DMS79 (cell line): ENCODE measurements around the gene MED12L.
"Not testable (repeated sequence)": the region's sequence is repeated elsewhere in the genome, so short reads cannot be mapped to it uniquely, and the experiment has no call there.

Source experiments
- DNase-seq: peaks from one replicate; lab custom pipeline; 2025; lab: John Stamatoyannopoulos, UW

MED12L gene

DNA sequence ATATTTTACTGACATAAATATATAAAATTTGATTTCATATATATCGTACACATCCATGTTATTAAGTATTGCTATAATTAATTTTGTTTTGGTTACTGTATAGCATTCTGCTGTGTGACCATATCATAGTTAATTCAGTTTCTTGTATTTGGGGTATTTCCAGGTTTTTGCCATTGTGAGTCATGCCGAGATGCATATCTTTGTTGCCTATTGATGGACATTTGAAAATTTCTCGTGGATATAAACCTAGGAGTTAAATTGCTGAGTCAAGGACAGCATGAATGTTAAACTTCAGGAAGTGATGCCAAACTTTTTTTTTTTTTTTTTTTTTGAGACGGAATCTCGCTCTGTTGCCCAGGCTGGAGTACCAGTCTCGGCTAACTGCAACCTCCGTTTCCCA lies 151.3 kb downstream of the MED12L start:
- DNase-seq: no peak

DNA sequence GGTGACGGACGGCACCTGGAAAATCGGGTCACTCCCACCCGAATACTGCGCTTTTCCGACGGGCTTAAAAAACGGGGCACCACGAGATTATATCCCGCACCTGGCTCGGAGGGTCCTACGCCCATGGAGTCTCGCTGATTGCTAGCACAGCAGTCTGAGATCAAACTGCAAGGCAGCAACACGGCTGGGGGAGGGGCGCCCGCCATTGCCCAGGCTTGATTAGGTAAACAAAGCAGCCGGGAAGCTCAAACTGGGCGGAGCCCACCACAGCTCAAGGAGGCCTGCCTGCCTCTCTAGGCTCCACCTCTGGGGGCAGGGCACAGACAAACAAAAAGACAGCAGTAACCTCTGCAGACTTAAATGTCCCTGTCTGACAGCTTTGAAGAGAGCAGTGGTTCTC lies 156.5 kb downstream of the MED12L start:
- DNase-seq: not testable (repeated sequence)

DNA sequence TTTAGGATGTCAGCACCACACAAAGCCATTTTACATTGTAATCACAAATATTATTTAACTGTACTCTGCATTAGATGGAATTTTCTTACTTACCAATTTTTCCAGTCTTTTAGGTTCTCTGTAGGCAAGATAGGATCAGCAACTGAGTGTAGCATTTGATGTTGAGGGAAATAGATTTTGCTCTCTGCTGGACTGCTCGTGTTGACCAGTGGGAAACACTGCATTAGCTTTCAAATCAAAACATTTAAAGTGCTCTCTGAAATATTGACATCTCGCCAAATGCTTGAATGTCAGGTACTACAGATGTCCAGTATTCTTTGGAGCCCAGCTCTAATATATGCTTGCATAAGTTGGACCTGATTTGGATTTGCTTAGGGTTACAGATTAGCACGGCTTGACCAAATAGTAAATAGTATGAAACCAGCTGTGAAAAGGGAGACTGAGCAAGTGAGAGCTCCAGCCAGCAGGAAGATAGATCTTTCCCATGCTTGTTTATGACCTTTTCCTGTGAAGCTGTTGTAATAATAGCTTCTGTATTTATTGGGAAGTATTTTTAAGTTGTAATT lies 163.4 kb downstream of the MED12L start:
- DNase-seq: no peak

DNA sequence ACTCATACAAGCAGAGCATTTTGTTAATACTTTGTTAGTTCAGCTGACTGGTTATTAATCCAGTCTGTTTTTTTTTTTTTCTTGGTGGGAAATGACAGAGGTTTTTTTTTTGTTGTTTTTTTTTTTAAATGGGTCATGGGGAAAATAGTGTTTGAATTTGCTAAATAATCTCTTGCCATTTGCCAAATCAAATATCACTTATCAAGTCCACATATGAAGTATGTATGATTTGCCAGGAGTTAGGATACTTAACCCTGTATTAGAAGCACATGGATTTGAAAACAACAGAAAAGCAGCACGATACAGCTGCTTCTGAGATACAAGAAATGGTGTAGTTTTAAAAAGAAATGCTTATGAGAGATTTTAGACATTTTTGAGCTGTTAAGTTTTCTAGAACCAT lies 171.3 kb downstream of the MED12L start:
- DNase-seq: no peak

DNA sequence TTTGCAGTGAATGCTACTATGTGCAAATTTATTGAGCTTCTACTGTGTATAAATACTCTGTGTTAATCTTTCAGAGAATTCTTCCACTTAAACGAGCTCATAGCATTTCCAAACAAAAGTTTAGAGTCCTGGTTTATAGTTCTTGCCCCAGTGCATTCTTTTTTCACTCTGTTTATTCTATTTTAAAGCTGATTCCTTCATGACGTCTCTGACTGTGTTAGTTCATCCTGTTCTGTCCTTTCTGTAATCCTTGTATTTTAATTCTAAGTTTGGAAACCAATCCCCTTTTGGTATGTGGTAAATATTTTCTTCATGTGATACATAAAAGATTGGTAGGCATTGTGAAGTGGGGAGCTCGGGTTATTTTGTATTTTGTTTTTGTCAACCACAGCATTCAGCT lies 174.2 kb downstream of the MED12L start:
- DNase-seq: no peak

DNA sequence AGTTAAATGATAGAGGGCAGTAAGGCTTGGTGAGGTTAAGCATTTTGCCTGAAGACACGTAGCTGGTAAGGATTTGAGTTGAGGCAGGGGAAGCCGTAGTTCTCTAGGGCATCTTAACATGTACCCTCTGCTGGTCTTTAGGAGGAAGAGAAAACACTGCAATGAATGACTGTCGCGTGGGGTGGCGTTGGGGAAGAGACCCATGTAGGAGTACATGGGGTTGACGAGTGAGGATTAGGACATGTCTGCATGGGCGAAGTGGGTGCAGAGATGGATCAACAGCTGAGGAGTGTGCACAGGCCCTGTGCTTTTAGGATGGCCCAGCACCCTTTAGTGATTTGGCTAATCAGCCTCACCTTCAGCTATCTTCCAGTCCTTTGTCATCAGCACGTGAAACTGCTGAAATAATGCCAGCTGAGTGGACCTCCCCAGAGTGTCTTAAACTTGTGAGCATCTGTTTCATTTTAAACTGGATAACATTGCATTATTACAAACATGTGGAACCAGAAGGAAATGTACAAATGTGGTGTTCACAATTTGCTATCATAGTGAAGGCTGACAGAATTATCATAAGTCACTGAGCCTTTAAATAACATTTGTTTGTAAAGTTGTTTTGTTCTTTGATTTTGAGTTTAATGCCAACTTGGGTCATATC lies 177.5 kb downstream of the MED12L start:
- DNase-seq: no peak

DNA sequence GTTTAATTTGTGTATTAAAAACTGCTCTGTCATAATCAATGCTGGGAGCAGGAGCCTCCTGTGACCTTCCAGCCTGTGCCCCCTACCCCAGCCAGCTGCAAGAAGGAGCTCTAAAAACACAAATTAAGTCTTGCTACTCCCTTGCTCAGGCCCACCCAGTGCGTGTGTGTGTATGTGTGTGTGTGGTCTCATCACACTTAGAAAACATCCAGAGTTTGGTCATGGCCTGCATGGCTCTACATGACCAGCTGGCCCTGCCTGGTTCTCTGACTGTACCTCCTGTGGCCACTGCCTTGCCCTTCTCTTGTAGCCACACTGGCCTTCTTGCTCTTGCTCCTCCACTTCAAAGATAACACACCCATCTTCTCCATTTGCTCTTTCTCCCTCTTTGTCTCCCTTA lies 179.1 kb downstream of the MED12L start:
- no peak for DNase-seq

DNA sequence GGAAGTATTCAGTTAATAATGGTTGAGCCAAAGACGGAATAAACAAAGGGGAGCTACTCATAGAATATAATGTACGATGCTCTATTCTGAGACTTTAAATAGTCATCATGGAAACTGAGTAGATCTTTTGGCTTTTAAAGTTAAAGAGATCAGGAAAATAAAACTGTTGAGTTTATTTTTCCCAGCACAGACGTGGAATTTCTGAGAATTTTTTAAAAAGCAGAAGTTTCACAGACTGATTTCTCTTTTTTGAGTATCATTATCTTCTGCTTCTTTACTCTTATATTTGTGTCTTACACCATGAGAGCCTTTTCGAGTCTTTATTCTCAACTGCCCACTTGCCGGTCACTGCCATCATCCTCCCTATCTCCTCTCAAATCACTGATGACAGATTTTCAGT lies 179.7 kb downstream of the MED12L start:
- no peak for DNase-seq

DNA sequence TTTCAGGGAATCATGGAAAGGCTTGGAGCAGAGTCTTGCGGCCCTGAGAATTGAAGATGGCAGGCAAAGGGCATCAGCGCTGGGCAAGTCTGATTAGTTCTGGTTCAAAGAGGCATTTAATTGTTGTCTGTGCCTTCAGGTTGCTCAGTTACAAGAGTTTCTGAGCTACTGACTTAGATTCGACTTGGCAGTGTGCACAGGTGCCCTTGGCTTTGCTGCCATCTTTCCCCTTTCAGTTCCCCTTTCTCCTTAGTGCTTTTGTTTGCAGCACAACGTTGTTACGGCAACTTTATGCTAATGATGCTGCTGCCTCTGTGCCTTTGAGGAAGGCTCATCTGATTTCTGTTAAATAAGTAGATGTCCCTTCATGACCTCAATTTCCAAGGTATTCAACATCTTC lies 180.4 kb downstream of the MED12L start:
- DNase-seq: no peak

DNA sequence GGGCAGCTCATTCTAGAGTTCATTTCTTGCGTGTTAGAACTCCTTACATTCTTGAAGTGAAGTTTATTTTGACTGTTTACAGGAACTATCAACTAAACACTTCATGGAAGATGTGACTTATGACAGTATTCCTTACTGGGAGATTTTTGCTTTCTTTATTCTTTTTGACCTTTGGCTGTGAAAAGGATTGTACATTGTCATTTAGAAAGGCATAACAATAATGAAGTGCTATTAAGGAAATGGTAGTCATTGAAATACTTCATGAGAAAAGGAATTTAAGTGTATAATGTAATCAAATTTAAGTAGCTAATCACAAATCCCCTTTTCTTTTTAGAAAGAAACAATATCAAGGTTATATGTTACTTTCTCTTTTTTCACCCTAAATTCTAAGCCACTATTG lies 181.6 kb downstream of the MED12L start:
- DNase-seq: no peak

DNA sequence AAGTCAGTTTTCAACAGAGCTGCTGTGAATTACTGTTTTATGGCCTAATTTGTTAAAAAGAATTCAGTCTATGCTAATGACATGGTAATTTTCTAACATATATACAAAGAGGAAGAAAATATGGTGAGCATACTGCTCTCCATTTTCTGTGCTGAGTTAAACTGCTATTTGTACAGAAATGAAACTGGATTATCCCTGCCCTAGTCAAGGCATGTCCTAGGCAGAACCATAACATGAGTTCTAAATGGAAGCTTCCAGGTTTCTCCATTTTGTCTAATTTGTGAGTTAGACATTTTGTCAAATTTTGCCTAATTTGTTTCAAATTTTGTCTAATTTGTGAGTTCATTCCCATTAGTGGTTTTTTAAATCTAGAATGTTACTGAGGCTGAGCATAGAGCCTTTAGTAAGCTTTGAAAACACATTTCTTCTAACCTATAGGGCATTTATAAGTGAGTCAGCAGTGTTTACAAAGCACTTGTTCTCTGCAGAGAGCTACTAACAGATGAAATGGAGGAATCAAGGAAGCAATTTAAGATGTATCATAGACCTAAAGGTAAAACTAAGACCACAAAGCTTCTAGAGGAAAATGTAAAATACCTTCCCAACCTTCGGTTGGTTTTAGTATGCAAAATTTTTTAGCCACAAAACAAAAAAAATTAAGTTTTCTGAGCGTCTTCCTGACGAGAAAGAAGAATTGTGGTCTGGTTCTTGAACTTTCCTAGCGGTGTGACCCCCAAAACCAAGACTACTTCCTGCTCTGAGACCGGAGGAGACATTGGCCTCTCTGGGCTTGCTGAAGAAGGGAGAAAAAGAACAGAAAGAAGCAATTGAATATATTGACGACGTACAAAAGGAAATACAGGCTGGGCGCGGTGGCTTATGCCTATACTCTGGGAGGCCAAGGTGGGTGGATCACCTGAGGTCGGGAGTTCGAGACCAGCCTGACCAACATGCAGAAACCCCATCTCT lies 183.1 kb downstream of the MED12L start:
- no peak for DNase-seq

DNA sequence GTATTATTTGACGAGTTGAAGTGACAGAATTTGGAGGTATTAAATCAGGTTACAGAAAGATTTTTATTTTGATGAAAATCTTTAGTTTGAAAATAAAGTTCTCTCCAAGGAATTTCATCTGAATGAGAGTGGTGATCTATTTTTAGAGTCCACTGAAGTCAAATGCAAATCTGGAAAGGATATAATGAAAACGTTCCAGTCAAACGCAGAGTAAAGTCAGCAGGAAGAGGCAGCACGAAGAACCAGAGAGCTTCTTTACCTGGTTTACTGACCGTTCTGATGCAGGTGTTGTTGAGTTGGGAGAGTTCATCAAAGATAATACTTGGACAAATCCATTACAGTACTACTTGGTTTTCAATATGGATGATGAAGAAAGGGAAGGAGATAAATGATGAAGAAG lies 184.2 kb downstream of the MED12L start:
- no peak for DNase-seq

DNA sequence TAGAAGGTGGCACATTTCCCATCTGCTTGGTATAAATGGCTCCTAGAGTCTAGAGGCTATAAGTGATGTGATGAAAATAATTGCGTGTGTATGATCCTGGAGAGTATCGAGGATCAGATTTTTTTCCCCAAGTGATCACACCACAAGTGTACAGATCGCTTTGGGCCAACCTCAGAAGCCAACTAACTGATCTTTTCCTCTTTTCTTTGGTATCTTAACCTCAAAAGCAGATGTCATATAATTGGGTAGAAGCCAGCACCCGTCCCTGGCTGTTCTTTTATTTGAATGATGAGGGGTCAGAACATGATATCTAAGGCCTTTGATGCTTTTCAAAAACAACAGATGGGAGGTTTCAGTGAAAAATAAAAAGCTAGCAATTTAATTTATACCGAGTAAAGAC lies 189.6 kb downstream of the MED12L start:
- DNase-seq: no peak

DNA sequence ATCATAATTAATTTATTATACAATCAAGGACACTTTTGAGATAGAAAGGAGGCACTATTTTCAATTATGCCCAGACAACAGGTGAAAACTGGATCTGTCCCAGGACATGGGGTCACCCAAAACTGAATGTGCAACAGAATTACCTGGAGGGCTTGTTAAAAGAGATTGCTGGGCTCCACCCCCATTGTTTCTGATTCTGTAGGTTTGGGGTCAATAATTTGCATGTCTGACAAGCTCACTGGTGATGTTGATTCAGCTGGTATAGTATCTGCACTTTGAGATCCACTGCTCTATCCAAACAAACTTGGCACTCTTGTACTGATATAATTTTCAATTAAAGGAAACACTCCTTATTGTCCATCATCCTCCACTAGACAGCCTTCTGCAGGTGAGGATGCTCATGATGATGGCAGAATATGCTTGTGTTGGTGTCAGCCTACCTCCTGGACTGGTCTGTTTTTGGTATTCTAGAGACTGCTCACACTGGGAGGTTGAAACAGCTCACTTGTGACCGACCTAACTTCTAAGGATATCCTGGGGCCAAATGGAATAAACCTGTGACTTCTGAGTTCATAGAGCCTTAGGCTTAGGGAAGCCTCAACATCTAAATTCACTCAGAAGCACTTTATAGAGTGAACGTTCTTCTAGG lies 190.7 kb downstream of the MED12L start:
- DNase-seq: no peak

DNA sequence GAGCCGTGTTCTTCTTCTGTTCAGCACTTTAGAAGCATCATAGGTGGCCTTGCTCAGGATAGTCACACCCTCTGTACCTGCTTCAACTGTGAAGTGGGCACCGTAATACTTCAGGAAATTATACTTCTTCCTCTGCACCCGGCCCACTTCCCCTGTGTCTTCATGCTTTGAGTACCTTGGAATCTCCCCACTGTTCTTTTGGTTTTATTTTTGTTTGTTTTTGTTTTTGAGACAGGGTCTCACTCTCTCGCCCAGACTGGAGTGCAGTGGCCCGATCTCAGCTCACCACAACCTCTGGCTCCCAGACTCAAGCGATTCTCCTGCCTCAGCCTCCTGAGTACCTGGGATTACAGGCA lies 191.2 kb downstream of the MED12L start:
- no peak for DNase-seq

DNA sequence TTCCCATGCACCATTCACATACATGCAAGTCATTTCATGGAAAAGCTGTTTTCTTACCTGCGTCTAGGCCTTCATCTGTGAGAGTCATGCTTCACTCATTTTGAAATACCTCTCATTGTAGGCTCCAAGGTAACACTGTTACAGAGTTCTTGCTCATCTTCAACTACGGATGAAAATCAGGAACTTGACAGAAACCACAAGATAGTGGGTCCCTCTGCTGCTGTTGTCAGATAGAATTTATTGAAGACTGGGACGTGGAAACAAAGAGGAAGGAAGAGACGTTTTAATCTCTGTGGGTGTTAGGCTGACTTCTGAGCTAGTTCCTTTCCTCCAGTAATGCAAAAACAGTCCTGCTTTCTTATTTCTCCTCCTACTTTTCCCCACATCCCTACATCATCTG lies 192.8 kb downstream of the MED12L start, which contains the start of gene P2RY14:
Gene P2RY14, minus strand, starts transcription at position 313 of the 400 bp plus-strand sequence. CDS start 64,226 bp downstream, outside the sequence.
- no peak for DNase-seq

DNA sequence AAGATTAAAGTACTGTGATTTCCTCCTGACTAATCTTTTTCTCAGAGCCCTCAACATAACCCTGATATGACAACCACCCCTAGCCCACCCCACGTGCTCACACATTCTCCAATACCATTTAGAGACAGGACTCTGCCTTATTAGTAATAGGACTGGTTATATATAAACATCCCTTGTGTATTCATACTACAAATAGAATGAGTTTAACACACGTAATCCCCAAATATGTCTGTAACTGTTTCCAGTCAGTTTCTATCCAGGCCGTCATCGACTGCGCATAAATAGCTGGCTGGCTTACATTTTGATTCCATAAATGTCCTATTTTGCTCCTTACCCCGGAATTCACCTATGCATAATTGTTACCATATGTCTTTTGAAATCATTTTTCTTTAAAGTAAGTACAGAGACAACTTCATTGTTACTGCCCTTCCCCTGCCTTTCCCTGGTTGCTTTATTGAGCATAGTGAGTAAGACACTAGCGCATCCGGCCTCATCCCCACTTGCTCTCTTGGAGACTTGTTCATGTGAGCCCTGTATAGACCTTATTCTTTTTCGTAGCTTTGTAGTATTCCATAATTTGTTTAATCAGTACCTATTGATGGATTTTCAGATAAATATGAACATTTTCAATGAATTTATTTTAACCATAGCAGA lies 196.3 kb downstream of the MED12L start:
- DNase-seq: no peak

DNA sequence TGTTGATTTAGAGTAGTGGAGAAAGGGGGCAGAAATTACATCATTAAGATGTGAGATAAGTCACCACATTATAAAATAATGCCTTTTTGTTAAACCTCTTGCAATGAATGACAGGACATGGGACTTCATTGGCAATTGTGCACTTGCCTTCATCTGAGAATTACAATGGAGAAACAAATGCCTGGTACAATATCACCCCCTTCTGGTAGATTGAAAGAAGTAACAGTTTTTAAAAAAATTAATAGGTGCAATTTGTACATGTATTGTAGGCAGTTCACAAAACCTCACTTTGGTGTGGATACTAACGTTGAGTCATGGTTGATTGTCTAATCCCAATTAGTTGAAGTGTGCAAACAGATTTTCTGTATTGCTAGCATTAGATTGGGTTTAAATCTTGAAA lies 197.5 kb downstream of the MED12L start:
- no peak for DNase-seq

DNA sequence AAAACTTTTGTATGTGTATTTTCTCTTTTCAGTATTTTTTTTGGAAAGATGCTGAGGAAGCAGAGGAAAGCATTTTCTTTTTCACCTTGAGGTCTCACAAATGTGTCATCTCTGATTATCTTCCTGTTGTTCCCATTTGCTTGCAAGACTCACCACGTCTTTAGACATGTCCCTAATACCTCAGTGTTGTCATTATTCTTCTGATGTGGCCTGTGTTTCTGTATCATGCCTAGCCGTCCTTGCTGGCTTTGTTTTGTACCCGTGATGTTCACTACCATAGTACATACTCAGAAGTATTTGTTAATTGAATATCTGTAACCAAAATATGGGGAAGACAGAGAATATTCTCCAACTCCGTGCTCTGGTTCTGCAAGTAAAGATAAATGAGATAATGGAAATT lies 197.9 kb downstream of the MED12L start:
- no peak for DNase-seq

DNA sequence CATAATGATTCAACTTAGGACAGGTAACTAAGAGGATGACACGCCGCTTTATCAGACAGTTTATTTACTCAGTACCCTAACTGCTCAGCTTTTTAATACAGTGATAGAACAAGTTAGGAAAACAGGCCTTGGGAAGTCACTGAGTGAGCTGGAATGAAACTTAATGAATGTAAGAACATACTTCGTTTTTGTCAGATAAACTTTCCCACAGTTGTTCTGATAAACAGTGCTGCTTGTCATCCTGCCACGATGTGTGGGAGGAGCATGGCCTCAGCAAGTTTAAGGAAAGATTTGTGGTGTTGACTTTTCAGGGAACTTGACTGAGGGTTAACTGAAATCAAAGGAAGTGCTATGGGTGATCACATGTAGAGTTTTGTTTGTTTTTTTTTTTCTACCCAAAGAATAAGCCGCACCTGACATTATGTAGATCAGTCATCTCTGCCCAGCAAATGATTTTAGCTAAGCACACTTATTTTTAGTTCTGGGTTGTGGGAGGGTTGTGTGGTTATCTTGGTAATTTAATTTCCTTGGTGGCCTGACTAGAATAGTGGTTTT lies 198.5 kb downstream of the MED12L start:
- no peak for DNase-seq

DNA sequence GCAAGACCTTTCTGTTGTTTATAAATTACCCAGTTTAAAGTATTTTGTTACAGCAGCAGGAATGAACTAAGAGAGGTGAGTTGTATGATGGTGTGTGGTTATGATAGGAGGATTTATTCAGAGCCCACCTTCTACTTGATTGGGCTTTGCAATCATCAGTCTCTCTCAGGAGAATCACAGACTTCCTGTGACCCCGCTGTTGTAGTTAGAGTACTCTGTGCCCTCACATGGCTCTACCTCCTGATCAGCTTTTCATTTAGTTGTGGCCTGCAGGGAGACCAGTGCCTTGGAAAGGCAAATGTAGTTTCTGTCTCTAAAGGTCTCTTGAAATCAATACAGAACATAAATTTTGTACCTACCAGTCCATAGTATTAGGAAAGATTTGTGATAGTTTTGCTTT lies 200.5 kb downstream of the MED12L start:
- DNase-seq: no peak

DNA sequence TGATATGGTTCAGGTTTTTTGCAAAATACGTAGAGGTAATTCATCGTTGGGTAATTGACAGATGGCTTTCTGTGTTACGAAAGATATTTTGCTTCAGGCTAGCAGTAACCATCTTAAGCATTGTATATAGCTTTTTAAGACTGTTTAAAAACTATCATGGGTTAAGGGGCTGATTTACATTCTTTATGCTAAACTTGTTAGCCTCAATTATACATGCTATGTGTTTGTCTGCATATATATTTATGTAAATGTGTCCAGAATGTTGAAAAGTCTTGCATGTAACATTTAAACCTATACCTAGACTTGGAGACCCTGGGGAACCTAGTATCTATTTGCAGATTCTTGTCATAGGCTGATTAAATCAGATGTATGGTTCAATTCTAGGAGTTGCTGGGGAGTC lies 204.0 kb downstream of the MED12L start:
- no peak for DNase-seq
